Fibroblast of mammary gland (primary cell): Measurements from ENCODE around the gene RAB43.
A peak's percentile ranks its signal among the peaks of the same experiment; 100 is the strongest.

Experiments used
- DNase-seq: peaks from one replicate; pipeline ENCODE4 v3.0.0-alpha.2; 2010; ENCODE audit warnings: low read depth
- H3K4me3 ChIP-seq: 2 replicates; pipeline ENCODE4 v1.5.1; 2011; ENCODE audit warnings: low read depth, mild to moderate bottlenecking, low read length, moderate library complexity; ENCODE audit not compliant: control insufficient read depth
- CTCF ChIP-seq: conservative IDR thresholded peaks from 2 replicates; pipeline ENCODE4 v1.5.1; 2011; ENCODE audit warnings: low read depth, low read length, inconsistent platforms; ENCODE audit not compliant: control insufficient read depth, insufficient read depth

RAB43 gene

GRCh38 chr3:129085818-129086217 lies 35.8 kb downstream of the RAB43 start:
- H3K4me3 ChIP-seq = no peak overlapping the region
- no peak for DNase-seq
- no peak for TF ChIP-seq CTCF

GRCh38 chr3:129085165-129085715 lies 36.4 kb downstream of the RAB43 start:
- H3K4me3 ChIP-seq = no peak overlapping the region
- no peak for DNase-seq
- no peak for TF ChIP-seq CTCF

- no peak for TF ChIP-seq CTCF
- DNase-seq = no peak
- no peak overlapping the region for H3K4me3 ChIP-seq
Measured at GRCh38 chr3:129084501-129084900, 37.1 kb downstream of the RAB43 start.

- H3K4me3 ChIP-seq = no peak overlapping the region
- no peak for DNase-seq
- no peak for TF ChIP-seq CTCF
Measured at GRCh38 chr3:129082026-129082425, 39.6 kb downstream of the RAB43 start.

GRCh38 chr3:129081503-129081902 lies 40.1 kb downstream of the RAB43 start:
- no peak overlapping the region for H3K4me3 ChIP-seq
- DNase-seq = no peak
- TF ChIP-seq CTCF = no peak

- no peak for TF ChIP-seq CTCF
- no peak overlapping the region for H3K4me3 ChIP-seq
- no peak for DNase-seq
Measured at GRCh38 chr3:129078510-129078909, 43.1 kb downstream of the RAB43 start.

GRCh38 chr3:129077222-129077621 lies 44.4 kb downstream of the RAB43 start:
- no peak for TF ChIP-seq CTCF
- no peak overlapping the region for H3K4me3 ChIP-seq
- peak; percentile 33 for DNase-seq
